ENCODE data around the gene LY6G5C.

Gene LY6G5C

GRCh38 chr6:31689249-31690110, 8.6 kb upstream of the LY6G5C start:
- Histone ChIP-seq H3K9me3 (replicated peaks; ENCODE audit: insufficient read depth, low read length) (no peaks in the 10 kb centered on the region), H3F3A (ENCODE audit: insufficient read depth, low read length) (no peaks in the 10 kb centered on the region), H3K4me1 (ENCODE audit: low read length) (no peaks in the 10 kb centered on the region), H2AFZ (ENCODE audit: low read length) (no peak overlapping the region), H3K4me2 (ENCODE audit: low read depth, low read length) (no peak overlapping the region), H3K4me3 (ENCODE audit: low read length) (no peak overlapping the region), H3K79me2 (ENCODE audit: low read length) (no peaks in the 10 kb centered on the region), H3K27ac (ENCODE audit: low read length) (no peak overlapping the region), H3K27me3 (replicated peaks; ENCODE audit: insufficient read depth, low read length) (no peaks in the 10 kb centered on the region), H4K20me1 (ENCODE audit: insufficient read depth, low read length) (no peaks in the 10 kb centered on the region), H3K36me3 (replicated peaks; ENCODE audit: insufficient read depth, low read length) (no peaks in the 10 kb centered on the region), H3K9ac (ENCODE audit: low read length) (no peak overlapping the region), H3K9me2 (replicated peaks; ENCODE audit: insufficient read depth, low read length) (no peaks in the 10 kb centered on the region)
- TF ChIP-seq EZH2phosphoT487 (IDR thresholded peaks at IDR 0.05; ENCODE audit: low read length) (no peak), CTCF (IDR thresholded peaks at IDR 0.05; ENCODE audit: low read length) (peak; percentile 52), EZH2 (optimal IDR thresholded peaks at IDR 0.05; ENCODE audit: low read depth, low read length) (no peak)
- DNase-seq: no peak

GRCh38 chr6:31687860-31688693, 7.2 kb upstream of the LY6G5C start:
- TF ChIP-seq EZH2phosphoT487 (IDR thresholded peaks at IDR 0.05; ENCODE audit: low read length) (no peak), CTCF (IDR thresholded peaks at IDR 0.05; ENCODE audit: low read length) (no peak), EZH2 (optimal IDR thresholded peaks at IDR 0.05; ENCODE audit: low read depth, low read length) (no peak)

GRCh38 chr6:31687321-31687720, 6.5 kb upstream of the LY6G5C start:
- no peaks in the 10 kb centered on the region for H3K79me2 ChIP-seq (ENCODE audit: low read length)
- DNase-seq: no peak
- H3F3A ChIP-seq (ENCODE audit: insufficient read depth, low read length): no peaks in the 10 kb centered on the region
- no peaks in the 10 kb centered on the region for H3K9me2 ChIP-seq (replicated peaks; ENCODE audit: insufficient read depth, low read length)
- no peaks in the 10 kb centered on the region for H3K4me1 ChIP-seq (ENCODE audit: low read length)
- H3K4me2 ChIP-seq (ENCODE audit: low read depth, low read length): no peak overlapping the region
- H3K9ac ChIP-seq (ENCODE audit: low read length): no peak overlapping the region
- H3K27me3 ChIP-seq (replicated peaks; ENCODE audit: insufficient read depth, low read length): no peaks in the 10 kb centered on the region
- no peaks in the 10 kb centered on the region for H4K20me1 ChIP-seq (ENCODE audit: insufficient read depth, low read length)
- no peak overlapping the region for H3K4me3 ChIP-seq (ENCODE audit: low read length)
- H2AFZ ChIP-seq (ENCODE audit: low read length): no peak overlapping the region
- H3K36me3 ChIP-seq (replicated peaks; ENCODE audit: insufficient read depth, low read length): no peaks in the 10 kb centered on the region
- no peak overlapping the region for H3K27ac ChIP-seq (ENCODE audit: low read length)
- H3K9me3 ChIP-seq (replicated peaks; ENCODE audit: insufficient read depth, low read length): no peaks in the 10 kb centered on the region
- TF ChIP-seq EZH2 (optimal IDR thresholded peaks at IDR 0.05; ENCODE audit: low read depth, low read length) (no peak), EZH2phosphoT487 (IDR thresholded peaks at IDR 0.05; ENCODE audit: low read length) (no peak), CTCF (IDR thresholded peaks at IDR 0.05; ENCODE audit: low read length) (no peak)

More at GRCh38 chr6:31687860-31688693, 7.2 kb upstream of the LY6G5C start:
- Histone ChIP-seq H3K9me3 (replicated peaks; ENCODE audit: insufficient read depth, low read length) (no peaks in the 10 kb centered on the region), H3K27ac (ENCODE audit: low read length) (no peak overlapping the region), H4K20me1 (ENCODE audit: insufficient read depth, low read length) (no peaks in the 10 kb centered on the region), H3K4me2 (ENCODE audit: low read depth, low read length) (no peak overlapping the region), H3K4me1 (ENCODE audit: low read length) (no peaks in the 10 kb centered on the region), H3K9ac (ENCODE audit: low read length) (no peak overlapping the region), H3K9me2 (replicated peaks; ENCODE audit: insufficient read depth, low read length) (no peaks in the 10 kb centered on the region), H3K27me3 (replicated peaks; ENCODE audit: insufficient read depth, low read length) (no peaks in the 10 kb centered on the region), H3K4me3 (ENCODE audit: low read length) (no peak overlapping the region), H3K79me2 (ENCODE audit: low read length) (no peaks in the 10 kb centered on the region), H2AFZ (ENCODE audit: low read length) (no peak overlapping the region), H3K36me3 (replicated peaks; ENCODE audit: insufficient read depth, low read length) (no peaks in the 10 kb centered on the region), H3F3A (ENCODE audit: insufficient read depth, low read length) (no peaks in the 10 kb centered on the region)
- DNase-seq: no peak
